ENCODE results near the gene SSB. TPM values are rescaled to one million over a fixed set of nuclear protein-coding genes. Genes with fewer than 3 reads are reported as not detected.
"Not testable (repeated sequence)": the region's sequence is repeated elsewhere in the genome, so short reads cannot be mapped to it uniquely, and the experiment has no call there.

The SSB gene
- total RNA-seq, 4 donors from 2014 or later = 57.1 to 73.0 (median 63.6) TPM

- Histone ChIP-seq H3K36me3 (peaks cover 60 to 92% (median 78%) of the 10 kb centered on the region in 4 donors), H3K27ac (replicated peaks in 1 of 4) (no peak overlapping the region), H3K4me1 (peaks cover 3 to 15% (median 8%) of the 10 kb centered on the region in 4 donors), H3K4me3 (no peak overlapping the region), H3K27me3 (no peaks in the 10 kb centered on the region), H3K9me3 (no peaks in the 10 kb centered on the region)
- no peak for DNase-seq (ENCODE audit: extremely low spot score)
- intact Hi-C loops (cut with DNase I) = no loop called here
- TF ChIP-seq EP300 (IDR thresholded peaks at IDR 0.05) = no peak
- TF ChIP-seq, protein P1, sequence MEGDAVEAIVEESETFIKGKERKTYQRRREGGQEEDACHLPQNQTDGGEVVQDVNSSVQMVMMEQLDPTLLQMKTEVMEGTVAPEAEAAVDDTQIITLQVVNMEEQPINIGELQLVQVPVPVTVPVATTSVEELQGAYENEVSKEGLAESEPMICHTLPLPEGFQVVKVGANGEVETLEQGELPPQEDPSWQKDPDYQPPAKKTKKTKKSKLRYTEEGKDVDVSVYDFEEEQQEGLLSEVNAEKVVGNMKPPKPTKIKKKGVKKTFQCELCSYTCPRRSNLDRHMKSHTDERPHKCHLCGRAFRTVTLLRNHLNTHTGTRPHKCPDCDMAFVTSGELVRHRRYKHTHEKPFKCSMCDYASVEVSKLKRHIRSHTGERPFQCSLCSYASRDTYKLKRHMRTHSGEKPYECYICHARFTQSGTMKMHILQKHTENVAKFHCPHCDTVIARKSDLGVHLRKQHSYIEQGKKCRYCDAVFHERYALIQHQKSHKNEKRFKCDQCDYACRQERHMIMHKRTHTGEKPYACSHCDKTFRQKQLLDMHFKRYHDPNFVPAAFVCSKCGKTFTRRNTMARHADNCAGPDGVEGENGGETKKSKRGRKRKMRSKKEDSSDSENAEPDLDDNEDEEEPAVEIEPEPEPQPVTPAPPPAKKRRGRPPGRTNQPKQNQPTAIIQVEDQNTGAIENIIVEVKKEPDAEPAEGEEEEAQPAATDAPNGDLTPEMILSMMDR (IDR thresholded peaks at IDR 0.05) = no peak
- no peak for TF ChIP-seq POLR2AphosphoS5 (IDR thresholded peaks at IDR 0.05)
- TF ChIP-seq POLR2A (IDR thresholded peaks at IDR 0.05; ENCODE audit: low read depth) = no peak
- 75% methylated on average over 4 of the region's 4 CpGs for WGBS
Observed at GRCh38 chr2:169808221-169808620, 9.6 kb downstream of the SSB start.

GRCh38 chr2:169815849-169816248, 17.2 kb downstream of the SSB start:
- 63% methylated on average over 1 of the region's 1 CpG for WGBS
- TF ChIP-seq, protein P1 (IDR thresholded peaks at IDR 0.05) = no peak
- TF ChIP-seq EP300 (IDR thresholded peaks at IDR 0.05) = no peak
- no peak for TF ChIP-seq POLR2A (IDR thresholded peaks at IDR 0.05; ENCODE audit: low read depth)
- no peak for TF ChIP-seq POLR2AphosphoS5 (IDR thresholded peaks at IDR 0.05)
- H3K4me1 ChIP-seq = peaks cover 0 to 5% (median 0%) of the 10 kb centered on the region in 4 donors
- no peaks in the 10 kb centered on the region for H3K27me3 ChIP-seq
- intact Hi-C loops (cut with DNase I) = no loop called here
- no peak for DNase-seq (ENCODE audit: extremely low spot score)
- peaks cover 15 to 89% (median 71%) of the 10 kb centered on the region in 4 donors for H3K36me3 ChIP-seq
- H3K9me3 ChIP-seq = no peaks in the 10 kb centered on the region
- H3K4me3 ChIP-seq = no peak overlapping the region
- no peak overlapping the region for H3K27ac ChIP-seq (replicated peaks in 1 of 4)

DNA sequence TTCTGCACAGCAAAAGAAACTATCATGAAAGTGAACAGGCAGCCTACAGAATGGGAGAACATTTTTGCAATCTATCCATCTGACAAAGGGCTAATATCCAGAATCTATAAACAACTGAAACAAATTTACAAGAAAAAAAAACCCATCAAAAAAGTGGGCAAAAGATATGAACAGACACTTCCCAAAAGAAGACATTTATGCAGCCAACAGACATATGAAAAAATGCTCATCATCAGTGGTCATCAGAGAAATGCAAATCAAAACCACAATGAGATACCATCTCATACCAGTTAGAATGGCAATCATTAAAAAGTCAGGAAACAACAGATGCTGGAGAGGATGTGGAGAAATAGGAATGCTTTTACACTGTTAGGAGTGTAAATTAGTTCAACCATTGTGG, 18.3 kb downstream of the SSB start:
- H3K27ac ChIP-seq (replicated peaks in 1 of 4); intact Hi-C loops (cut with DNase I); H3K4me1 ChIP-seq; H3K4me3 ChIP-seq; H3K27me3 ChIP-seq; H3K9me3 ChIP-seq; DNase-seq (ENCODE audit: extremely low spot score): not testable (repeated sequence)
- H3K36me3 ChIP-seq = peaks cover 4 to 80% (median 60%) of the 10 kb centered on the region in 4 donors

- DNase-seq (ENCODE audit: extremely low spot score); H3K9me3 ChIP-seq; intact Hi-C loops (cut with DNase I); H3K4me3 ChIP-seq; H3K27ac ChIP-seq (replicated peaks in 1 of 4); H3K27me3 ChIP-seq: not testable (repeated sequence)
- Histone ChIP-seq H3K4me1 (peaks cover 4 to 12% (median 8%) of the 10 kb centered on the region in 4 donors), H3K36me3 (peaks cover 3 to 76% (median 56%) of the 10 kb centered on the region in 4 donors)
- over 99% methylated on average over 6 of the region's 6 CpGs for WGBS
Observed at GRCh38 chr2:169817369-169817768, 18.7 kb downstream of the SSB start.

GRCh38 chr2:169818241-169818640, 19.6 kb downstream of the SSB start:
- Histone ChIP-seq H3K36me3 (peaks cover 3 to 68% (median 48%) of the 10 kb centered on the region in 4 donors), H3K4me1 (peaks cover 11 to 21% (median 16%) of the 10 kb centered on the region in 4 donors), H3K9me3 (no peaks in the 10 kb centered on the region), H3K27me3 (no peaks in the 10 kb centered on the region), H3K27ac (replicated peaks in 1 of 4) (no peak overlapping the region), H3K4me3 (no peak overlapping the region)
- TF ChIP-seq EP300 (IDR thresholded peaks at IDR 0.05) (no peak), POLR2A (IDR thresholded peaks at IDR 0.05; ENCODE audit: low read depth) (no peak), POLR2AphosphoS5 (IDR thresholded peaks at IDR 0.05) (no peak)
- TF ChIP-seq, protein P1 (IDR thresholded peaks at IDR 0.05) = no peak
- intact Hi-C loops (cut with DNase I) = no loop called here
- DNase-seq (ENCODE audit: extremely low spot score) = no peak

DNA sequence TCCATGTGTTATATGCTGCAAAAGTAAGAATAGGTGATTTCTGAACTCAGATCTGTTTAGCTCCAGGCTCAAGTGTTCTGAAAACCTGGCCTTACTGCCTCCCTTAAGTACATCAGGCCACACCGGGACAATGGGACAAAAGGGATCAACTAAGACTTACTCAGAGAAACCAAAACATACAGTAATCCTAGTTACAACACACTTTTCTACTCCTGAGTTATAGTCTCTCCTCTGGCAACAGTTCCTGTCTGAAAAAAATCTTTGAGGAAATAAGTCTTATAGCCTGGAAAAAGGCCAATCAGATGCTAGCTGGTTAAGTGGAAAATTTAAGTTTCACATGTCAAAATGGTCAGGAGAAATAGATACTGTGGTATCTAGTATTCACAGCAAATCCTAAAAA, 20.4 kb downstream of the SSB start:
- DNase-seq (ENCODE audit: extremely low spot score) = no peak
- Histone ChIP-seq H3K36me3 (peaks cover 3 to 59% (median 40%) of the 10 kb centered on the region in 4 donors), H3K4me3 (no peak overlapping the region), H3K4me1 (peaks cover 16 to 30% (median 25%) of the 10 kb centered on the region in 4 donors), H3K27me3 (no peaks in the 10 kb centered on the region), H3K27ac (replicated peaks in 1 of 4) (no peak overlapping the region), H3K9me3 (no peaks in the 10 kb centered on the region)
- TF ChIP-seq POLR2A (IDR thresholded peaks at IDR 0.05; ENCODE audit: low read depth) (no peak), POLR2AphosphoS5 (IDR thresholded peaks at IDR 0.05) (no peak), EP300 (IDR thresholded peaks at IDR 0.05) (no peak)
- TF ChIP-seq, protein P1 (IDR thresholded peaks at IDR 0.05) = no peak
- intact Hi-C loops (cut with DNase I) = no loop called here
- 83% methylated on average over 1 of the region's 1 CpG for WGBS

GRCh38 chr2:169820101-169820500, 21.4 kb downstream of the SSB start:
- H3K27ac ChIP-seq (replicated peaks in 1 of 4); H3K9me3 ChIP-seq; H3K27me3 ChIP-seq; DNase-seq (ENCODE audit: extremely low spot score); H3K4me3 ChIP-seq: not testable (repeated sequence)
- peaks cover 3 to 52% (median 32%) of the 10 kb centered on the region in 4 donors for H3K36me3 ChIP-seq
- H3K4me1 ChIP-seq = peaks cover 18 to 34% (median 29%) of the 10 kb centered on the region in 4 donors
- 90% methylated on average over 6 of the region's 7 CpGs for WGBS
- intact Hi-C loops (cut with DNase I) = loop anchor here (10.0 kb wide), 1 partner anchor 55 kb away; no protein-coding TSS in a partner anchor
